Stimulated activated naive CD4-positive, alpha-beta T cell (primary cell): ENCODE measurements around the gene TXK.

Source experiments
- DNase-seq, 6 experiments: peaks; one replicate each; lab custom pipeline; 2025; lab: John Stamatoyannopoulos, UW

Gene TXK

DNA sequence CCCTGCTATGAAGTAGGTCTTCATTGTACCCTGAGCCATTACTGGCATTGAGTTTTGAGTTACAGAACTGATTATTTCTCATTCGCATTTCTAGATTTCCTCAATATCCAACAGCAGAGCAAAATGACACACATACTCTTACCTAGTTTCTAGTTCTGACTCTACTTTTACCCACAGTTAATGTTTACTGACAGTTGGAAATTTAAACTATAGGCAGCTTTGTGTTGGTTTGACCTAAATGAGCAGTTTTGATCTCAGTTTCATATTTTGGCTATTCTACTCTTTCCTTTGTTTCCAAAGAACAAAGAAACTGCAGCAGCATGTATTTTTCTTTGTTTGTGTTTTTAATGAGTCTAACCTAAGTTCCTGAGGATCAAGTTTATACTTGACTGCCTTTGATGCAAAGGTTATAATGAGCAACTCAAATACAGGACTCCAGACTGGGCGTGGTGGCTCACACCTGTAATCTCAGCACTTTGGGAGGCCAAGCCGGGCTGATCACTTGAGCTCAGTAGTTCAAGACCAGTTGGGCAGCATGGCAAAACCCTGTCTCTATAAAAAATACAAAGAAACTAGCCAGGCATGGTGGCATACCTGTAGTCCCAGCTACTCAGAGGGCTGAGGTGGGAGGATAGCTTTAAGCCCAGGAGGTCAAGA lies 30.4 kb downstream of the TXK start:
- DNase-seq: no peak

GRCh38 chr4:48102303-48102702 lies 31.7 kb downstream of the TXK start:
- DNase-seq: no peak

DNA sequence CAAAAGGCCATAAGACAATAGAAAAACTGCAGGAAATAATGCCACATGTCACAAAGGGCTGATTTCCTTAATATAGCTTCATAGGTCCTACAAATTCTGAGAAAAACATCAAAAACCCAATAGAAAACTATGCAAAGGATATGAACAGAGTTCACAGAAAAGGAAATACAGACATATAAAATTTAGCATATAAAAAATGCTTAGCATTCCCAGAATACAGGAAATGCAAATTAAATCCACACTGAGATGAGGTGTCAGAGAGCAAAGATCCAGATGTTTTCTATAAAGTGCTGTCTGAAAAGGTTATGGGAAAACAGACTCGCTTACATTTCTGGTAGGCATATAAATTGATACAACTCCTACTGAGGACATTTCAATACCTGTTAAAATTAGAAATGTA lies 33.8 kb downstream of the TXK start:
- no peak for DNase-seq

GRCh38 chr4:48095441-48095840 lies 38.6 kb downstream of the TXK start:
- no peak for DNase-seq

GRCh38 chr4:48093991-48094416 lies 40.0 kb downstream of the TXK start:
- DNase-seq: no peak

DNA sequence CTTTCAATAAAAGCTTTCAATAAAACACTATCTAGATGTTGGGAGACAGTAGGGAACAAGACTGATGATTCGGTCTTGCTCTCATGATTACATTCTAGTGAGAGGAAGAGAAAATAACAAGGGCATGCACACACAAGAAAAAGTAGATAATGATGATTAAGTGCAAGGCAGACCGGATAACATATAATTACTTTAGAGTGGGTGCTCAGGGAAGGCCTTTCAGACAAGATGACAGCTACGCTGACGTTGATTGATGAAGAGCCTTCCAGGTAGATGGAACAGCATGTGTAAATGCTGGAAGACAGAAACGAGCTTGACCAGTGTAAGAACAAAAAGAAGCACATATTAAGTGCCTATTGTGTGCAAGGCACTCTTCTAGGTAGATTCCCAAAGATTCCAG lies 43.4 kb downstream of the TXK start:
- DNase-seq: no peak

GRCh38 chr4:48085821-48086589 lies 48.0 kb downstream of the TXK start:
- DNase-seq: no peak

DNA sequence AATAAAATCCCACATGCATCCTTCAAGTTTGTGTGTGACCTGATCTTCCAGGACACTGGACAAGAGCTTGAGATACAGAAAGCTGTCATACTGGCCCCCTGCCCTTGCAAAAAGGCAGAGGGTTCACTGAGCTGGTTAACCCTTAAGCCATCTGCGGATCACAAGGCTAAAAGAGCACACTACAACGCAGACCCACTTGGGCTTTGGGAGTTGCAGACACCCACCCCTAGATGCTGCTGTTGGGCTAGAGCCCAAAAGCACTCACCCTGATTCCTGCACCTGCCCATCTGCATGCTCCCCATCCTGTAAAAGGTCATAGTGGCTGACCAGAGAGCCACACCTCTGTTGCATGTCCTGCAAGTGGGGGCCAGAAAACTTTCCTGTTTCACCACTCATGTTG lies 51.1 kb downstream of the TXK start:
- peak in 1 of 6 experiments; percentile 11 for DNase-seq

DNA sequence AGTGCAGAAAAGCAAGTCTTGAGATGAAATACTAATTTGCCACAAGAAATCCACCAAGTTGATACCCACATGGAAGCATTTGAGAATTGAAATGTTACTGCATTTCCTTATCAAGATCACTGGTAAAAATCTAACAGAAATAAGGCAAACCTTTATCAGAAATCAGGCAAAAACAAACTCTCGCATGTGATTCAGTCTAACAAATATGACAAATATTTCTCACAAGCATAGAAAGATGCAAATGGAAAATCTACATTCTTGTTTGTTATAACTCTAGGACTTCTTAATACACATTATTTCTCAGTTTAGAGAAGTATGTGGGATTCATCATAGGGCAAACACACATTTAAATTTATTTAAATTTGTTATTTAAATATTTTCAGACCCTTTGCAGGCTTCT lies 52.9 kb downstream of the TXK start:
- no peak for DNase-seq

- DNase-seq: no peak
Observed at GRCh38 chr4:48079972-48080391, 54.1 kb downstream of the TXK start.

GRCh38 chr4:48078862-48079655 lies 55.0 kb downstream of the TXK start:
- DNase-seq: no peak

DNA sequence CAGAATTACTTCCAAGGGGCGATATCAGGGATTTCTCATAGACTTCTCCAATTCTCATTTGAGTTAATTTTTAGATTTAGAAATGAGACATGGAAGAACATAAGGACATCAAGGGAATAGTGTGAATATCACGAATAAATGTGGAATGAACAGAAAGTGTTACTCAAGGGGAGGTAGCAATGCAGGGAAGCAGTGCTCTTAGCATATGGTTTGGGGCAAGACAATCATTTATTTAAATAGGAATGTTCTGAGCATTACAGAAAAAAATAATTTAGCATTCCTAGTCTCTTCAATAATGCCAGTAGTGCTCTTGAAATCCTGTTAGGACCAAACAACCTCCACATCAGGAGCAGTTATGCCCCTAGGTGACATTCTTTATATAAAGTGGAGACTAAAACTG lies 55.6 kb downstream of the TXK start:
- DNase-seq: no peak

GRCh38 chr4:48074657-48075056 lies 59.4 kb downstream of the TXK start:
- no peak for DNase-seq

- DNase-seq: no peak
Observed at GRCh38 chr4:48073567-48074103, 60.4 kb downstream of the TXK start.

DNA sequence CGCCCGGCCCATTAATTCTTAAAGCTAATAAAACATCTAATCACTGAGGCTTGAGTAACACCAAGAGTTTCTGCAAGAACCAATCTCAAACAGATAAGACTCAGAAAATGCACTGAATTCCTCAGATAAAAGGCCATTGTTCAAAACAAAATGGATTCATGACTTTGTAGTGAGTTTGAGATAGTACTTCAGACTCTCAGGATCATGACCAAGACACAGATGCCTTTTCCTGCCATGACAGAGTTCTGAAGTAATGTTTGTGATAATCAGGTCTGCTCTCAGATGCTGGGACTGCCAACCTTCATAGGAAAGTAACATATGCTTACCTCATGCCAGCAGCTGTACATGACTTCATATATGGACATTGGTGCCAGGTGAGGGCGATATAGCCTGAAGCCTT lies 62.9 kb downstream of the TXK start:
- DNase-seq: no peak

GRCh38 chr4:48069026-48069425 lies 65.0 kb downstream of the TXK start:
- DNase-seq: no peak

DNA sequence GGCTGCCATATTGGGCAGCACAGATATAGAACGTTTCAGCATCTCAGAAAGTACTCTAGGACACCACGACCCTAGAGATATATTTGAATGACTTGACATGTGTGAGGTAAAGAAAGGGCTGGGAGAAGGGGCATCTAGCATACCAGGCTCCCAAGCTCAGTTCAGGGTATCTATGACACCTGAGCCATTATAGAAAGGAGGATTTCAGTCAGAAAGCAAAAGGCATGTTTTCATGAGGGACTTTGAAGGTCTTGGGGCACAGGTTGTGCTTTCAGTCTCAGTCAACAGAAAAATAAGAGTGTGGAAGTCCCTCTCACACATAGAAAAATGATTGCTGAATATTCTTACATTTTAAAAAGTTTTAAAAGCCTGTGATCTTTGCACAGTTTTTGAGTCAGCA lies 65.9 kb downstream of the TXK start:
- DNase-seq: no peak

GRCh38 chr4:48067536-48067935 lies 66.5 kb downstream of the TXK start:
- no peak for DNase-seq

- DNase-seq: no peak
Observed at GRCh38 chr4:48065587-48066052, 68.4 kb downstream of the TXK start.

DNA sequence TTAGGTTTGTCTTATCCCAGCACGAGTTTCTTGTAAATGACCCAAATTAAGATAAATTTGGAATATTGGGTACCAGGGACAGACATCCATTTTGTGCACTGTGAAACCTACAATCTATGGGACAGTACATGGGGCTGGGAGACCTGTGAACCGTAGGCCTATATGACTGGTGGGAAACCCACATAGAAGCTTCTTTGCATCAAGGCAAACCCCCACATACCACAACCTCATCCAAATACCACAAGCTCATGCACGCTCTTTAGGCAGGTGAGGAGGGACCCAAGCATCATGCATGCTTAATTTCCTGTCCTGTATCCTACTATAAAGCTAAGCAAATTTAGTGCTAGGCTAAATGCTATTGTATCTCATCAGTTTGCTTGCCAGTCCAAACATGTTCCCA lies 69.7 kb downstream of the TXK start:
- no peak for DNase-seq

DNA sequence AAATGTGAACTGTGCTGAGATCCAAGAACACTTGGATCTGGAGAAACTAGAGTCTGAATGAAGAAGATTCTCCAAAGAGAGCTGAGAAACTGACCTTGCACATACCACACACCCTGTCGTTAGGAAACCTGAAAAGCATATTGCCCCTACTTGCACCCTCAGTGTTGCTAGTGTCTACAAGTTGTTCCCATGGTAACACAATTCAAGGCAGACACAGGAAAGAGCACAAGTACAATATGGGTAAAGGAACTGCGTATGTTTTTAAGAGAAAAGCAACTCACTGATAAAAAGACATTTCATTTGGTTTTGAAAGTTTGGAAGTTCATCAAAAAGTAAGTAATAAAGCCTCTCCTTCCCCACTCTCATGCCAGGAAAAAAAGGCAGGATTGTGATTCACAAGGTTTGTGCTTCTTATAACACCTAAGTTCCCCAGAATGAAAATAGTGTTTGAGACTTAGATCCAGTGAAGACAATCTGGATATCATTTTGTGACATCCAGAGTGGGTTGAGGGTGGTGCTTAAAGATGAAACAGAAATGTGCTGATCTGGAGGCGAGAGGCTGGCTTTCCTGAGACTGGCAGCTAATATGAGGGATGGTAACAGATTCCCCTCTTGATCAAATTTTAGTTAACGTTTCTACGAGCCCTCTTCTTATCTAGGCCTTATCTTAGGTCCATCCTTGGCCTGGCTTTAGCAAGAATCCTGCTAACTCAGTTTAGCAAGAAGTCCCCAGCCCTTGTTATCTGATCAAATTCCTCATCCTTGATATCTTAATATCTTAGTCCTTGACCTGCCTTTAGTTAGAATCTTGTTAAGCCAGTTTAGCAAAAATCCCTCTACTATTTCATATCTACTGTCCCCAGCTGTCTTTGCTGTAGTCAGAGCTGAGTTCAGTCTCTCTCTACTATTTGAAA lies 75.2 kb downstream of the TXK start:
- DNase-seq: peak in 2 of 6 experiments; percentile 27
